Measurements from ENCODE around the gene SUN3. TPM values are rescaled to one million over a fixed set of nuclear protein-coding genes. Genes with fewer than 3 reads are reported as not detected.

SUN3 gene
- total RNA-seq, 4 donors from 2014 or later = not detected

- Histone ChIP-seq H3K36me3 (no peaks in the 10 kb centered on the region), H3K27me3 (no peaks in the 10 kb centered on the region), H3K4me1 (no peaks in the 10 kb centered on the region), H3K27ac (no peak overlapping the region), H3K9me3 (no peaks in the 10 kb centered on the region), H3K4me3 (no peak overlapping the region)
- in situ Hi-C loops (cut with MboI; ENCODE audit: low sequenced_read_pairs in 4 of 4) (no loop called here), intact Hi-C loops (cut with DNase I; ENCODE audit: low total_unique reads) (no loop called here)
- TF ChIP-seq POLR2A (IDR thresholded peaks at IDR 0.05) = no peak
- TF ChIP-seq, protein P1, sequence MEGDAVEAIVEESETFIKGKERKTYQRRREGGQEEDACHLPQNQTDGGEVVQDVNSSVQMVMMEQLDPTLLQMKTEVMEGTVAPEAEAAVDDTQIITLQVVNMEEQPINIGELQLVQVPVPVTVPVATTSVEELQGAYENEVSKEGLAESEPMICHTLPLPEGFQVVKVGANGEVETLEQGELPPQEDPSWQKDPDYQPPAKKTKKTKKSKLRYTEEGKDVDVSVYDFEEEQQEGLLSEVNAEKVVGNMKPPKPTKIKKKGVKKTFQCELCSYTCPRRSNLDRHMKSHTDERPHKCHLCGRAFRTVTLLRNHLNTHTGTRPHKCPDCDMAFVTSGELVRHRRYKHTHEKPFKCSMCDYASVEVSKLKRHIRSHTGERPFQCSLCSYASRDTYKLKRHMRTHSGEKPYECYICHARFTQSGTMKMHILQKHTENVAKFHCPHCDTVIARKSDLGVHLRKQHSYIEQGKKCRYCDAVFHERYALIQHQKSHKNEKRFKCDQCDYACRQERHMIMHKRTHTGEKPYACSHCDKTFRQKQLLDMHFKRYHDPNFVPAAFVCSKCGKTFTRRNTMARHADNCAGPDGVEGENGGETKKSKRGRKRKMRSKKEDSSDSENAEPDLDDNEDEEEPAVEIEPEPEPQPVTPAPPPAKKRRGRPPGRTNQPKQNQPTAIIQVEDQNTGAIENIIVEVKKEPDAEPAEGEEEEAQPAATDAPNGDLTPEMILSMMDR (IDR thresholded peaks at IDR 0.05 in 4 of 5, conservative IDR thresholded peaks at IDR 0.05 in 1 of 5) = no peak
- DNase-seq (no peak), ATAC-seq (no peak)
Observed at GRCh38 chr7:47938574-47939165, 90.2 kb downstream of the SUN3 start.

GRCh38 chr7:47937711-47938573 is 91.0 kb downstream of the SUN3 start:
- no peak for TF ChIP-seq POLR2A (IDR thresholded peaks at IDR 0.05)
- TF ChIP-seq, protein P1 (IDR thresholded peaks at IDR 0.05 in 4 of 5, conservative IDR thresholded peaks at IDR 0.05 in 1 of 5) = no peak
- Histone ChIP-seq H3K4me3 (no peak overlapping the region), H3K4me1 (no peaks in the 10 kb centered on the region), H3K36me3 (no peaks in the 10 kb centered on the region), H3K27ac (no peak overlapping the region), H3K27me3 (no peaks in the 10 kb centered on the region), H3K9me3 (no peaks in the 10 kb centered on the region)
- ATAC-seq = no peak
- intact Hi-C loops (cut with DNase I; ENCODE audit: low total_unique reads) (no loop called here), in situ Hi-C loops (cut with MboI; ENCODE audit: low sequenced_read_pairs in 4 of 4) (no loop called here)
- DNase-seq = no peak

Other genes starting within 250 kb of the SUN3 start
- 1 to 10 TPM in 2 of 4 donors, under 1 TPM in 2; 0.07 to 1.7 (median 0.98) TPM for gene PKD1L1, start 80.6 kb downstream of the SUN3 start, total RNA-seq
- 10 to 100 TPM; 18.3 to 33.0 (median 23.0) TPM for gene HUS1, start 49.5 kb downstream of the SUN3 start, total RNA-seq
- not detected for gene C7orf57, start 6.4 kb upstream of the SUN3 start, total RNA-seq
- 1 to 10 TPM; 1.7 to 7.1 (median 5.8) TPM for gene UPP1, start 60.2 kb upstream of the SUN3 start, total RNA-seq
- under 1 TPM in 2 of 4 donors, not detected in 2; 0.03 to 0.10 TPM for gene ABCA13, start 142.4 kb upstream of the SUN3 start, total RNA-seq